ENCODE results near the gene DPP10.

DNA sequence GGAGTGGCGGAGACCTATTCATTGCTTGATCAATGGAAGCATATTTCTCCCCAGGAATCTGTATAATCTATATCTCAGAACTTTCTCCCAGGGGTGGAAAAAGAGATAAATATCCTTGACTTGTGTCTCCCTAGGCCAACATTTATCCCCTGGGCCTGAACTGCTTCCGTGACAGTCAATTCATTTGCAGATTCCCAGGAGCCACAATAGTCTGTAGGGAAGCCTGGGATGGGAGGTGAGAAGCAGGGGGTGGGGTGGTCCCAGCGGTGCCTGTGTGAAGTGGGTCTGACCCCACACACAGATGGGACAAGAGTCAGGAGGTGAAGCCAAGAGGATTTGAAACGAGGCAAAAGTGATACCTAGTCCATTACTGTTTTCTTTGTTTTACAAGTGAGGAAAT is 166.8 kb downstream of the DPP10 start:
- TF ChIP-seq, protein P1, sequence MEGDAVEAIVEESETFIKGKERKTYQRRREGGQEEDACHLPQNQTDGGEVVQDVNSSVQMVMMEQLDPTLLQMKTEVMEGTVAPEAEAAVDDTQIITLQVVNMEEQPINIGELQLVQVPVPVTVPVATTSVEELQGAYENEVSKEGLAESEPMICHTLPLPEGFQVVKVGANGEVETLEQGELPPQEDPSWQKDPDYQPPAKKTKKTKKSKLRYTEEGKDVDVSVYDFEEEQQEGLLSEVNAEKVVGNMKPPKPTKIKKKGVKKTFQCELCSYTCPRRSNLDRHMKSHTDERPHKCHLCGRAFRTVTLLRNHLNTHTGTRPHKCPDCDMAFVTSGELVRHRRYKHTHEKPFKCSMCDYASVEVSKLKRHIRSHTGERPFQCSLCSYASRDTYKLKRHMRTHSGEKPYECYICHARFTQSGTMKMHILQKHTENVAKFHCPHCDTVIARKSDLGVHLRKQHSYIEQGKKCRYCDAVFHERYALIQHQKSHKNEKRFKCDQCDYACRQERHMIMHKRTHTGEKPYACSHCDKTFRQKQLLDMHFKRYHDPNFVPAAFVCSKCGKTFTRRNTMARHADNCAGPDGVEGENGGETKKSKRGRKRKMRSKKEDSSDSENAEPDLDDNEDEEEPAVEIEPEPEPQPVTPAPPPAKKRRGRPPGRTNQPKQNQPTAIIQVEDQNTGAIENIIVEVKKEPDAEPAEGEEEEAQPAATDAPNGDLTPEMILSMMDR (IDR thresholded peaks at IDR 0.05), result no peak
- no peak for TF ChIP-seq POLR2A (IDR thresholded peaks at IDR 0.05)
